Stimulated activated CD8-positive, alpha-beta memory T cell treated with anti-CD3 and anti-CD28 coated beads, Interleukin-12 subunit alpha, Interleukin-12 subunit beta, amount 100 ng/mL, for 24 hours (primary cell): ENCODE results near the gene ARNT2.
"Not testable (repeated sequence)": the region's sequence is repeated elsewhere in the genome, so short reads cannot be mapped to it uniquely, and the experiment has no call there.

ENCODE experiments used
- DNase-seq: peaks from one replicate; pipeline ENCODE4 v3.0.0-alpha.2; 2020; ENCODE audit errors: extremely low read depth

ARNT2 gene

GRCh38 chr15:80404057-80404760, at the start of gene ARNT2:
TSS of gene ARNT2 (plus strand) at chr15:80404382. CDS start at chr15:80404516, 134 bp downstream.
- DNase-seq = no peak

DNA sequence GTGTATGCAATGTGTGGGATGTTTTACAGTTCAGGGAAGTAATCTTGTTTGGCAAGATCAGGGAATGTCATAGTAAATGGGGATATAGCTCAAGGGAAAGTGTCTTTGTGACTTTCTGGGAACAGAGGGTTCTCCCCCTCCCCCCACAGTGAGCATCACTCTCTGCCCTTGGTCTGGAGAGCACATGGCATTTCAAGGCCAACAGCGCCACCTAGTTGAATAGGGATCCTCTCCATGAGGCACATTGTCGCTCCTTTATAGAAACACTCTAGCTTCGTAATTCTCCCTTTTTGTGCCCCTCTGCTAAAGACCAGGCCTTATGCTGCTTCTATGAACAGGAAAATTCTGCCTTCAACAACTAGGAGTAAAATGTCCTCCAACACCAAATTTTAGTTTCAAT, 37.1 kb upstream of the ARNT2 start:
- DNase-seq = no peak

GRCh38 chr15:80367661-80368060, 36.5 kb upstream of the ARNT2 start:
- no peak for DNase-seq

GRCh38 chr15:80371924-80372323, 32.3 kb upstream of the ARNT2 start:
- no peak for DNase-seq

DNA sequence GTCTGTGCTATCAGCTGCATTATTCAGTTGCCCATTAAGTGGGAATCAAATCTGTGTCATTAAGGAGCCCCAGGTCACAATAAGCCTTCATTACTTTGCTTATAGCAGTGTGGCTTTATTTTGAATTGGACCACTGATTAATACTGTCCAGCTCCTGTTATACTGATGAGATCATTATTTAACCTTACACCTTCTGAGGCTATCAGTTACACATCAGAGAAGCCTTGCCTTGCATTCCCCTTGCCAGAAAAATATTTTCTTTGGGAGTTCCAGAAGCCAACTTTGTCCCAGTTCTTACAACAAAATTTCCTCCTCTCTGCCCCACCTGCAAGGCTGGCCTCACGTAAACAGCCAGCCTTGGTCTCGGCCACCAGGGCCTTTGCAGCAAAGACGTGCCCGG, 29.7 kb upstream of the ARNT2 start:
- DNase-seq = no peak

GRCh38 chr15:80375968-80376891, 28.0 kb upstream of the ARNT2 start:
- no peak for DNase-seq

- no peak for DNase-seq
These were observed 24.5 kb upstream of the ARNT2 start for GRCh38 chr15:80379693-80380092.

GRCh38 chr15:80380154-80380553, 24.0 kb upstream of the ARNT2 start:
- no peak for DNase-seq

DNA sequence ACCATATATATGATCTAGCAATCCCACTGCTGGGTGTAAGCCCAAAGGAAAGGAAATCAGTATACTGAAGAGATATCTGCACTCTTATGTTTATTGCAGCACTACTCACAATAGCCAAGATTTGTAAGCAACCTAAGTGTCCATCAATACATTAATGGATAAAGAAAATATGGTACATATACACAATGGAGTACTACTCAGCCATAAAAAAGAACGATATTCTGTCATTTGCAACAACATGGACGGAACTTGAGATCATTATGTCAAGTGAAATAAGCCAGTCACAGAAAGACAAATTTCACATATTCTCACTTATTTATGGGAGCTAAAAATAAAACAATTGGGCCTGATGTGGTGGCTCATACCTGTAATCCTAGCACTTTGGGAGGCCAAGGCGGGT, 21.9 kb upstream of the ARNT2 start:
- DNase-seq = no peak

- no peak for DNase-seq
These were observed 19.8 kb upstream of the ARNT2 start for GRCh38 chr15:80384432-80384831.

GRCh38 chr15:80386151-80386550, 18.0 kb upstream of the ARNT2 start:
- no peak for DNase-seq

DNA sequence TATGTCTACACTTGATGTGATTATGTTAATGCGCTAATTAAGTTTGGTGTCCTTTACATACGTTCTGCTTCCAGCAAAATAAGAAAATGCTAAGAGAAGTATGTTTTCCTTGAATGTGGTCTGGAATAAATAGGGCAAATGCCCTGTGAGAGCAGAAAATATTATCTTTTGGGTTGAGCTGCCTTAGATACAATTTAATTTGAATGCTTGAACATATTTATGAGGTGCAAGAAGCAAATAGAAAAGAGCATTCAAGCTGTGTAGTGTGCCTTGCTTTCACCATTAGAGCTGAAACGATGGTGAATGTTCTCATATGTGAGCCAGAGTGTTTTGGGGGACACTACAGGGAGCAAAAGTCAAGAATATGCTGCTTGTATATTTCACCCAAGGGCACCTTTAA, 15.9 kb upstream of the ARNT2 start:
- no peak for DNase-seq

DNA sequence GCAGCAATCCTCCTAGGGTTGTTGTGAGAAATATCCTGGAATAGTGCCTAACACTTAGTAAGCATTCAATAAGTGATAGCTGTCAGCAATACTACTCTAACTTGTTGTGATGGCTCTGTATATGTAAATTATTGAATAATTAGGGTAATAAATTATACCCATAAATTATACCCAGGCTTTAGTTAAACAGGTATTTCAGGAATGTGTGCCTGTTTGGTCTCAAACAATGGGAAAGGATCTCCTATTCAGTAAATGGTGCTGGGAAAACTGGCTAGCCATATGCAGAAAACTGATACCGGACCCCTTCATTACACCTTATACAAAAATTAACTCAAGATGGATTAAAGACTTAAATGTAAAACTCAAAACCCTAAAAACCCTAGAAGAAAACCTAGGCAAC, 14.8 kb upstream of the ARNT2 start:
- no peak for DNase-seq

DNA sequence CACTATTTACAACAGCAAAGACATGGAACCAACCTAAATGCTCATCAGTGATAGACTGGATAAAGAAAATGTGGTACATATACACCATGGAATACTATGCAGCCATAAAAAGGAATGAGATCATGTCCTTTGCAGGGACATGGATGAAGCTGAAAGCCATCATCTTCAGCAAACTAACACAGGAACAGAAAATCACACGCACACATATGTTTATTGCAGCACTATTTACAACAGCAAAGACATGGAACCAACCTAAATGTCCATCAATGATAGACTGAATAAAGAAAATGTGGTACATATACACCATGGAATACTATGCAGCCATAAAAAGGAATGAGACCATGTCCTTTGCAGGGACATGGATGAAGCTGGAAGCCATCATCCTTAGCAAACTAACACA, 13.2 kb upstream of the ARNT2 start:
- not testable (repeated sequence) for DNase-seq

GRCh38 chr15:80395616-80396015, 8.6 kb upstream of the ARNT2 start:
- DNase-seq = no peak

- no peak for DNase-seq
These were observed 8.1 kb upstream of the ARNT2 start for GRCh38 chr15:80396096-80396495.

DNA sequence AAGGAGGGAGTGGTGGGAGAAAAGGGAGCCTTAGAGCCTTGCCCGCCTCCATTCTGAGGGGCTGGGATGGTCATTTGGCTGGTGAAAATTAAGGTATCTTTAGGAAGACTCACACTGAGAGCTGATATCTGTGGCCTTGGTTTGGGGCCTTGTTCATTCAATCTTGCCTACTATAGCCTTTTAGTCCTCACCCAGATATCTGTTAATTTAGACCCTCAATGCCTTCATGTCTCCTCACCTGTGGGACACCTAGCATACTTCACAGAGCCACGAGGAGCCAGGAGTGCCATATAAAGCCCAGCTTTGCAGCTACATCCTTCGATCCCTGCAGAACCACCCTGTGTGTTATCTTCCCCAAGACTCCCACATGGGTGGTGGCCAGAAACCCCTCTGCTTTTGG, 4.7 kb upstream of the ARNT2 start:
- no peak for DNase-seq

DNA sequence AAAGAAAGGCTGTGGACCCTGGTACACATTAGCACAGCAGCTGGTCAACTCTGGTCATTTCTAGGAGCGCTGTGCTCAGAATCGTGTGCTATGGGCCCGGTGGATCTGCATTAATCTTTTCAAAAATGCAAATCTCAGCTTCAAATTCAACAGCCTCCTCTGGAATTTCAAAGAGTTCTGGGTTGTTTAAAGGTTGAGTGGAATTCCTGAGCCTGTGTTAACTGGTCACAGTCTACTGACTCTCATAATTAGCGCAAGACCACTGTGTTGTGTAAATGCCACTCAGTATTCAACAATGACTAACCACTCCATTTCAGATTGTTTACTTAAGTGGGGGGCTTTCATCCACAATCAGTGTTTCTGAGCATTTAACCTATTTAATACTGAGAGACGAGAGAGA, 2.7 kb upstream of the ARNT2 start:
- DNase-seq = no peak

DNA sequence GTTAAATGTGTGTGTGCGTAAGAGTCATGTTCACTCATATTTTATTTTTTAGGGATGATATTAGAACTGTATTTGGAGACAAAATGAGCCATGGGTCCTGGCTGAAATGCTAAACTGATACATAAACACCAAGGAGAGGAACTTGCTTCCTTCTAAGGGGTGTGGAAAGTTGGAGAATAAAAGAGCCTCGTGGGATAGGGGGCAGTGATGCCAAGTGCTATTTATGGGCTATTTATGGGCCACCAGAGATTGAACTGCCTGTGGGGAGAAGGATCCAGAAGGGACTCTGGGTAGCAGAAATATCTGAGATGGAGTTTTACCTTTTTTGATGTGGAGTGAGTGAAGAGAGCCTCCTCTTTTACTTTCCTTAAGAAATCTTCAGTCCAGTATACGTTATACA, 1.8 kb upstream of the ARNT2 start:
- no peak for DNase-seq

DNA sequence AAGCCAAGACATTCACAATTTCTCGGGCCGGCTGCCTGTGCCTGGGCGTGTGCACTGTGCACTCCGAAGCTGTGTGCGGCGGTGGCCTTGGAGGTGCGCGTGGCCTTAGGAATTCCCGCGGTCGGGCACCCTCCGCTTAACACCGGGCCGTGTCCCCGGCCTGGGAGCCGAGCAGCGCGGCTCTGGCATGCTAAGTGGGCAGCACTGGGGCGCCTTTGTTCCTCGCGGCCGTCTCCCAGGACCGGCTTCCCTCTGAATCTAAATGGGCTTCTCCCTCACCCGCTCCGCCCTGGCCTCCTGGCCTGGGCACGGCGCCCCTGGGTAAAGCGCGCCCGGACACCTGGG, 498 bp upstream of the ARNT2 start:
- no peak for DNase-seq

DNA sequence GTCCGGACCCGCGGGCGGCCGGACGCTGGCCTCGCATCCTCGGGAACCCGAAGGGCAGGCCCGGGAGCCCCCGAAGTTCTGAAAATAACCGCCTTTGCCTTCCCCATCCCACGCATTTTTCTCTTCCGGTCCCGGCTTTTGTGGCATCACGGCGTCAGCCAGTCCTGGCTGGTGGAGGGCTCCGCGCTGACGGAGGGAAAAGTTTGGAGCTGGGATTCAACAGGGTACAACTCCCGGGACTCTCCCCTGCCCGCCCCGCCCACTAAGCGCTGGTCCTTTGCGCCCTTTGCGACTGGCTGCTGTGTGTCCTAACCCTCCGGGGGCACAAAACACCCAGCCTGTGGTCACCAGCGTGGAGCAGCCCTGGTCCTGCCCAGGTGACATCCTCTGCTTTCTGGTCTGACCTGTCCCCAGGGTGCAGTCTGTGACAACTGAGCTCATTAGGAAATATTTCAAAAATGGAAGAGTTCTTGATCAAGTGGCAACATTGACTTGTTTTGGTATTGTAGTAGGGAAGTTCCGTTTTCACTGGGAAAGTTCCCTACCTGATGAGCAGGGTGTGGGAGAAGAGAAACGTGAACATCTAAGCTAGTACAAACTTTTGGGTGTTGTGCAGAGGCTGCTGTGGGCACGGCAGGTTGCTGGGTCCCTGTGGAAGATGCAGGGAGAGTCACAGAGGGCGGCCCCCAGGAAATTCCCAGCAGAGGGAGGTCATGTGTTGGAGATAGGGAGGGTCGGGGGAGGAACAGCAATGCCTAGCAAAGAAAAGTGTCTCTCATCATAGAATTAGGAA, 775 bp downstream of the ARNT2 start:
- no peak for DNase-seq

DNA sequence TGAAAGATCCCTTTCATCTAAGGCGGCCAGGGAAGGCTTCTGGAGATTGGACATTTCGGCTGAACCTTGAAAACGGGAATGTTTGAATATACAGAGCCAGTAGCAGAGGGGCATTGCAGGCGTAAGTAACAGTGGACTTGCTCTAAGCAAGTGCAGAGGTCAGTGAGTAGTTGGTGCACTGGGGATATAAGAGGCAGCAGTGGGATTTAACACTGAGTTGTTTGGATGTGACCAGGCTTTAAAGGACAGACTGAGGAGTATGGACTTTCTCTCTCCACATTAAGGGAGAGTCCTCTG, 1.3 kb downstream of the ARNT2 start:
- DNase-seq = no peak

DNA sequence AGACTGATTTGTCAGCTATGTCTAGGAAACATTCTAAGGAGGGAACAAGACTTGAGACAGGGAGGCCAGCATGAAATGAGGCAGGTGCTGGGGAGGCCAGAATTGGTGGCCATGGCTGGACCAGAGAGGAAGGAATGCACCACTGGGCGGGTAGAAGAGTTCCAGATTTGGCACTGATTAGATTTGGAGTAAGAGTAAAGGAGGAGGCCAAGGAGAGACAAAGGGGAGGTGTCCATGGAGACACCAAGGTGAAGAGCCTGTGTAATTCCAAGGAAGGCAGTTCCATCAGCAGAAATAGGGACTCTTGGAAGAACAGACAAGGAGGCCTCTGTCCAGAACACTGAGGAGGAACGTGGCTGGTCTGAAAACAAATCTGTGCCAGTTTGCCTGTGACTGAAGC, 1.8 kb downstream of the ARNT2 start:
- DNase-seq = no peak
